Smooth muscle cell (in vitro differentiated cells): Measurements from ENCODE around the gene KHSRP. TPM values are rescaled to one million over a fixed set of nuclear protein-coding genes. Genes with fewer than 3 reads are reported as not detected.

Experiments
- DNase-seq: peaks from one replicate; lab custom pipeline; 2025; ENCODE audit not compliant: unreplicated experiment; lab: John Stamatoyannopoulos, UW
- H2AFZ ChIP-seq: fragments of 200-600 bp; sonication (generic); 2 replicates; pipeline ENCODE4 v1.6.0; 2016; ENCODE audit warnings: antibody characterized with exemption, low read depth, mild to moderate bottlenecking
- H3F3A ChIP-seq: fragments of 200-600 bp; sonication (generic); 2 replicates; pipeline ENCODE4 v1.6.0; 2017; ENCODE audit warnings: antibody characterized with exemption, low read depth
- H3K27ac ChIP-seq: fragments of 200-600 bp; sonication (generic); 2 replicates; pipeline ENCODE4 v1.5.1; 2016; ENCODE audit warnings: low read depth, mild to moderate bottlenecking
- H3K27me3 ChIP-seq: fragments of 200-600 bp; sonication (generic); 2 replicates; pipeline ENCODE4 v1.6.1; 2016; ENCODE audit warnings: low read depth, mild to moderate bottlenecking
- H3K36me3 ChIP-seq: fragments of 200-600 bp; sonication (generic); 2 replicates; pipeline ENCODE4 v1.5.1; 2016; ENCODE audit warnings: low read depth
- H3K4me1 ChIP-seq: fragments of 200-600 bp; sonication (generic); 2 replicates; pipeline ENCODE4 v1.5.1; 2016; ENCODE audit warnings: low read depth
- H3K4me2 ChIP-seq: fragments of 200-600 bp; sonication (generic); 2 replicates; pipeline ENCODE4 v1.6.0; 2016; ENCODE audit warnings: mild to moderate bottlenecking
- H3K4me3 ChIP-seq: fragments of 200-600 bp; sonication (generic); 2 replicates; pipeline ENCODE4 v1.5.1; 2016; ENCODE audit warnings: mild to moderate bottlenecking
- H3K79me2 ChIP-seq: fragments of 200-600 bp; sonication (generic); 2 replicates; pipeline ENCODE4 v1.6.0; 2016; ENCODE audit warnings: low read depth, mild to moderate bottlenecking
- H3K9ac ChIP-seq: fragments of 200-600 bp; sonication (generic); 2 replicates; pipeline ENCODE4 v1.6.0; 2016; ENCODE audit warnings: low read depth
- H3K9me3 ChIP-seq: fragments of 200-600 bp; sonication (generic); replicated peaks from 2 replicates; pipeline ENCODE4 v1.5.1; 2016; ENCODE audit warnings: low read depth
- H4K20me1 ChIP-seq: fragments of 200-600 bp; sonication (generic); 2 replicates; pipeline ENCODE4 v1.6.0; 2016; ENCODE audit warnings: low read depth
- WGBS: methylation state at CpG from one replicate; pipeline ENCODE4 v1.1.7; 2016; ENCODE audit warnings: low lambda C conversion rate; 5-methylcytosine and 5-hydroxymethylcytosine counted together
- polyA plus RNA-seq: library from polyadenylated mRNA; unstranded; fragments of >200 nt; fragmentation: Nextera tagmentation; extraction: Ambion mirVana; gene quantifications from 2 replicates; pipeline ENCODE4 v1.2.1, GENCODE V29; 2016
- total RNA-seq: library from RNA; depleted of rRNA; stranded (reverse); fragments of >200 nt; gene quantifications from 2 replicates; pipeline ENCODE4 v1.2.3, GENCODE V29; 2014
- TF ChIP-seq, protein P1 (sequence below): fragments of 200-600 bp; sonication (generic); IDR thresholded peaks from 2 replicates; pipeline ENCODE4 v1.5.1; 2017; ENCODE audit warnings: borderline replicate concordance, mild to moderate bottlenecking, antibody characterized with exemption; ENCODE audit not compliant: insufficient read depth, poor library complexity, severe bottlenecking

The KHSRP gene
- total and polyA plus RNA-seq, 2 experiments from 2014 or later = 59.1 to 179 TPM

GRCh38 chr19:6415591-6416190, 8.9 kb downstream of the KHSRP start:
- Histone ChIP-seq H3K27me3 (no peaks in the 10 kb centered on the region), H3K79me2 (peaks cover 13% of the 10 kb centered on the region), H3K4me2 (no peak overlapping the region), H3K9me3 (no peaks in the 10 kb centered on the region), H3K36me3 (no peaks in the 10 kb centered on the region), H3K27ac (no peak overlapping the region), H3K4me1 (no peaks in the 10 kb centered on the region), H3K4me3 (no peak overlapping the region), H2AFZ (no peak overlapping the region), H3F3A (no peaks in the 10 kb centered on the region), H3K9ac (no peak overlapping the region), H4K20me1 (peaks cover 37% of the 10 kb centered on the region)
- DNase-seq = no peak
- 99% methylated on average over 32 of the region's 32 CpGs for WGBS
- TF ChIP-seq, protein P1, sequence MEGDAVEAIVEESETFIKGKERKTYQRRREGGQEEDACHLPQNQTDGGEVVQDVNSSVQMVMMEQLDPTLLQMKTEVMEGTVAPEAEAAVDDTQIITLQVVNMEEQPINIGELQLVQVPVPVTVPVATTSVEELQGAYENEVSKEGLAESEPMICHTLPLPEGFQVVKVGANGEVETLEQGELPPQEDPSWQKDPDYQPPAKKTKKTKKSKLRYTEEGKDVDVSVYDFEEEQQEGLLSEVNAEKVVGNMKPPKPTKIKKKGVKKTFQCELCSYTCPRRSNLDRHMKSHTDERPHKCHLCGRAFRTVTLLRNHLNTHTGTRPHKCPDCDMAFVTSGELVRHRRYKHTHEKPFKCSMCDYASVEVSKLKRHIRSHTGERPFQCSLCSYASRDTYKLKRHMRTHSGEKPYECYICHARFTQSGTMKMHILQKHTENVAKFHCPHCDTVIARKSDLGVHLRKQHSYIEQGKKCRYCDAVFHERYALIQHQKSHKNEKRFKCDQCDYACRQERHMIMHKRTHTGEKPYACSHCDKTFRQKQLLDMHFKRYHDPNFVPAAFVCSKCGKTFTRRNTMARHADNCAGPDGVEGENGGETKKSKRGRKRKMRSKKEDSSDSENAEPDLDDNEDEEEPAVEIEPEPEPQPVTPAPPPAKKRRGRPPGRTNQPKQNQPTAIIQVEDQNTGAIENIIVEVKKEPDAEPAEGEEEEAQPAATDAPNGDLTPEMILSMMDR = no peak

DNA sequence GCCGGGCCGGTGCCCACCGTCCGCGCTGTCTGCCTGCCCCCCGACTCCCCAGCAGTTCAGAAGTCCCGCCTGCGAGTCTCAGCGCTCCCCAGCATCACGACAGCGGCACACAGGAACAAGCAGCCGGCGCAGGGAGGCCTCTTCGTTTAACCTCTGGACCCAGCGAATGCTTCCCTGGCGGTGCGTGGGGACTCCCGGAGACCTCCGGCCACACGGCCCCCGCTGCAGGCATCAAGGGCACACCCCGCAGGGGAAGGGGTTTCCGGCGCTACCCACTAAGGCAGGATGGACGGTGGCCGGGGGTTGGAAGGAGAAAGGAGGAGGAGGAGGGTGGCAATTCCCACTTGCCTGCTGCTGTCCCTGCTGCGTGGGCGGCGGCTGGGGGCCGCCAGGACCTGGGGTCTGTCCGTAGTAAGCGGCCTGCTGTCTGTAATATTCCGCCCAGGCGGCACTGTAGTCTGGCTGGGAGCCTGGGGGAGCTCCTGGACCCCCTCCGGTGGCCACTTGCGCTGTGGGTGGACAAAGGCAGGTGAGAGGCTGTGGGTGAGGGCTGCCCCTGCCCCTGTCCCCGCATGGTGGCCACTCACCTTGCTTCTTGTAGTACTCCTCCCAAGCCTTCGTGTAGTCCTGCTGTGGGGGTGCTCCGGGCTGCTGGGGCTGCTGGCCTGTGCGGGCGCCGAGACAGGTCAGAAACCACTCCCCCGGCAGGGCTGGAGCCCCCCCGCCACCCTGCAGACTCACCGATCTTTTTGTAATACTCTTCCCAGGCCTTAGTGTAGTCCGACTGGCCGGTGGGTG, 9.6 kb downstream of the KHSRP start:
- TF ChIP-seq, protein P1 = no peak
- Histone ChIP-seq H3K4me2 (no peak overlapping the region), H3K4me1 (no peaks in the 10 kb centered on the region), H3K27ac (no peak overlapping the region), H3K9me3 (no peaks in the 10 kb centered on the region), H4K20me1 (peaks cover 30% of the 10 kb centered on the region), H3K4me3 (no peak overlapping the region), H2AFZ (no peak overlapping the region), H3K27me3 (no peaks in the 10 kb centered on the region), H3K9ac (no peak overlapping the region), H3F3A (no peaks in the 10 kb centered on the region), H3K36me3 (no peaks in the 10 kb centered on the region), H3K79me2 (peaks cover 6% of the 10 kb centered on the region)
- no peak for DNase-seq
- WGBS = 96% methylated on average over 44 of the region's 47 CpGs

DNA sequence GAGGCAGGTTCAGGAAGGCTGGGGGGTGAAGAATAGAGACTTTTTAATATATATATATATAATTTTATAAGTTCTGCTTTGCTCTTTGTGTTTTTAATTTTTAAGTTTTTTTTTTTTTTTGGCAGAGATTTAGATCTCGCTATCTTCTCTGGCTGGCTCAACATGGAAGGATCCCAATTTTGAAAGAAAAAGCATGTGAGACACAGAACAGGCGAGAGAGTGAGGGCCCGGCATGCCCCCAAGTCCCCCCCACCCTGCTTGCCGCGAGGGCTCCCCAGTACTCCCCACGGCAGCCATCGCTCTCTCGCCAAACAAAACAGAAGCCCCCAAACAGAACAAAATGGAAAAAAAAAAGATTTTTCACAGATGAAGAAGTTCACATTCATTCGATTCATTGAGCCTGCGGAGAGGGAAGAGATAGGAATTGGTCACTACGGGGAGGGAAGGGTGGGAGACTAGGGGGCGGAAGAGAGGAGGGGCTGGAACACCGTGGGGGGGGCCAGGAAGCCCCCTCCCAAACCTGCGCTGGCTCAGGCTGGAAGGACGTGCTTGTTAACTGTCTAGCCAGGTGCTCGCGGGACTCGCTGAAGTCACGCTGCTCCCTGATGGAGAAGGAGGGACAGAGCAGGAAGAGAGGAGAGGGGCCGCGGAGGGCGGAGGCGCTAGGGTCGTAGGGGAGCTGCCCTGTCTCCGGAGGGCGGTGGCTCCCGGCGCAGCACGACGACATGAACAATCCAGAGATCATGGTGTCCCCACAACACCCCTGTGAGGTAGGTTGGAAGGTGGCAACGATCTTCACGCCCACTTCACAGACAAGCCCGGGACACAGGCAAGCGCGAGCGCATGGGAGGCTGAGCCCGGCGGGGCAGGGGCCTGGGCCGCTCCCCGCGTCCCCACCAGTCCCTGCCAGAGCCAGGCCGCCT, 10.6 kb downstream of the KHSRP start:
- Histone ChIP-seq H3K36me3 (no peaks in the 10 kb centered on the region), H3K4me3 (no peak overlapping the region), H3K27ac (no peak overlapping the region), H3K4me2 (no peak overlapping the region), H3K9ac (no peak overlapping the region), H2AFZ (no peak overlapping the region), H3K79me2 (no peaks in the 10 kb centered on the region), H3K4me1 (no peaks in the 10 kb centered on the region), H3K9me3 (no peaks in the 10 kb centered on the region), H4K20me1 (peaks cover 20% of the 10 kb centered on the region), H3F3A (no peaks in the 10 kb centered on the region), H3K27me3 (no peaks in the 10 kb centered on the region)
- DNase-seq = no peak
- WGBS = 89% methylated on average over 37 of the region's 42 CpGs
- TF ChIP-seq, protein P1 = no peak
